K562 (cell line): Measurements from ENCODE around the gene GRIN2A. TPM values are rescaled to one million over a fixed set of nuclear protein-coding genes. Genes with fewer than 3 reads are reported as not detected.

Source experiments
- ATAC-seq: fragments of 200-7000 bp; cut with Tn5 transposase; 3 replicates; pipeline ENCODE4 v1.9.1; 2020; ENCODE audit warnings: moderate library complexity
- BruUV-seq: library from RNA; stranded (reverse); fragments of 400-500 nt; replicated peaks from 2 replicates; lab custom pipeline; 2021; lab: Mats Ljungman, UMichigan
- CTCF ChIA-PET: fragments of 300-600 bp; formaldehyde crosslinking; extraction: SDS; loops from one replicate; lab custom pipeline; 2021; ENCODE audit warnings: low intra/inter-chr PET ratio; lab: Yijun Ruan, JAX
- POLR2A ChIA-PET: fragments of 300-600, 350-650 bp; sonication (Branson Sonifier 250); formaldehyde crosslinking; extraction: SDS; loops from one replicate; lab custom pipeline; 2021; ENCODE audit warnings: antibody characterized with exemption, inconsistent platforms; lab: Yijun Ruan, JAX
- DNase-seq, 4 experiments: peaks; one replicate each; pipeline versions ENCODE4 v3.0.0 to v3.0.0-alpha.2; 2011 to 2018; ENCODE audit warnings: low spot score in 3 of 4, mixed read lengths in 3 of 4; ENCODE audit errors: extremely low read depth in 1 of 4
- FAIRE-seq: peaks from 2 replicates; lab custom pipeline; 2011; peaks lifted over from hg19 to GRCh38; lab: Jason Lieb, UNC
- H2AFZ ChIP-seq: 2 replicates; pipeline ENCODE4 v1.6.0; 2011; ENCODE audit warnings: low read depth, low read length, control low read depth, inconsistent platforms
- H3K27ac ChIP-seq: fragments of 200-600 bp; 3 replicates; pipeline ENCODE4 v1.8.0; 2011; ENCODE audit warnings: low read depth, mild to moderate bottlenecking, control low read depth, inconsistent platforms, low read length, moderate library complexity, mixed read lengths; ENCODE audit errors: extremely low read depth
- H3K27me3 ChIP-seq, 2 experiments: fragments of 300-600 bp in 1 of 2; 2 replicates in 1 of 2; 3 replicates in 1 of 2; pipeline versions ENCODE4 v1.6.0 to v1.8.0; 2011; ENCODE audit warnings: inconsistent platforms in 2 of 2, low read length in 2 of 2, mild to moderate bottlenecking in 1 of 2, mixed read lengths in 1 of 2, moderate library complexity in 1 of 2; ENCODE audit not compliant: control insufficient read depth in 2 of 2, insufficient read depth in 2 of 2
- H3K36me3 ChIP-seq: fragments of 300-600 bp; 3 replicates; pipeline ENCODE4 v1.8.0; 2011; ENCODE audit warnings: mild to moderate bottlenecking, low read length, inconsistent platforms; ENCODE audit not compliant: control insufficient read depth, insufficient read depth
- H3K4me1 ChIP-seq, 2 experiments: fragments of 200-600 bp in 1 of 2; replicated peaks in 1 of 2; 2 replicates in 1 of 2; 3 replicates in 1 of 2; pipeline versions ENCODE4 v1.5.1 to v1.8.0; 2011; ENCODE audit warnings: inconsistent platforms in 2 of 2, low read length in 2 of 2, mild to moderate bottlenecking in 1 of 2, mixed read lengths in 1 of 2, moderate library complexity in 1 of 2; ENCODE audit not compliant: control insufficient read depth in 2 of 2, insufficient read depth in 2 of 2
- H3K4me2 ChIP-seq: 2 replicates; pipeline ENCODE4 v1.6.1; 2011; ENCODE audit warnings: low read length, control low read depth, inconsistent platforms, mixed read lengths; ENCODE audit not compliant: insufficient read depth
- H3K4me3 ChIP-seq: fragments of 200-600 bp; sonication (generic), shearing (Covaris generic); 2 replicates; pipeline ENCODE4 v1.5.1; 2016; ENCODE audit warnings: control low read depth, inconsistent platforms
- H3K79me2 ChIP-seq: fragments of 200-600 bp; 3 replicates; pipeline ENCODE4 v1.8.0; 2011; ENCODE audit warnings: low read length, inconsistent platforms; ENCODE audit not compliant: control insufficient read depth, insufficient read depth
- H3K9ac ChIP-seq, 2 experiments: 2 replicates each; pipeline versions ENCODE4 v1.6.0 to v1.6.1; 2011; ENCODE audit warnings: low read depth in 2 of 2, low read length in 2 of 2, control low read depth in 1 of 2, inconsistent platforms in 1 of 2, mild to moderate bottlenecking in 1 of 2, mixed read lengths in 1 of 2; ENCODE audit not compliant: insufficient read depth in 1 of 2
- H3K9me1 ChIP-seq: one replicate; pipeline ENCODE4 v1.6.0; 2011; ENCODE audit warnings: inconsistent platforms, mild to moderate bottlenecking, low read length, moderate library complexity; ENCODE audit not compliant: control insufficient read depth, insufficient read depth
- H3K9me3 ChIP-seq: replicated peaks from 2 replicates; pipeline ENCODE4 v1.5.1; 2011; ENCODE audit warnings: low read depth, low read length, inconsistent platforms; ENCODE audit not compliant: control insufficient read depth, insufficient read depth
- H4K20me1 ChIP-seq: replicated peaks from 2 replicates; pipeline ENCODE4 v1.6.1; 2011; ENCODE audit warnings: low read length, inconsistent platforms, mixed read lengths; ENCODE audit not compliant: control insufficient read depth, insufficient read depth
- REST ChIP-seq, 2 experiments: fragments of 450-650 bp; formaldehyde crosslinking in 1 of 2; IDR thresholded peaks; 2 replicates each; pipeline versions ENCODE4 v1.4.0 to v1.6.1; 2014 to 2020; ENCODE audit warnings: mild to moderate bottlenecking in 2 of 2, borderline replicate concordance in 1 of 2, low read depth in 1 of 2
- WGBS: fragments of 100-300 bp; shearing (Covaris generic); methylation state at CpG from one replicate; pipeline ENCODE4 v1.1.6; 2016; ENCODE audit warnings: low coverage, mixed read lengths; ENCODE audit not compliant: insufficient coverage; ENCODE audit errors: missing lambda C conversion rate; 5-methylcytosine and 5-hydroxymethylcytosine counted together
- in situ Hi-C: fragments of 300-500 bp; cut with MboI; formaldehyde crosslinking; loops from 4 replicates; pipeline ENCODE4 v1.15.0; 2018; ENCODE audit warnings: inconsistent platforms, mixed read lengths
- intact Hi-C: fragments of 100-400 bp; cut with micrococcal nuclease; formaldehyde crosslinking; loops from 2 replicates; pipeline ENCODE4 v1.14.2; 2022
- polyA plus RNA-seq, 8 experiments: library from polyadenylated mRNA; depleted of rRNA in 4 of 8; stranded (reverse) in 5 of 8; unstranded in 3 of 8; fragments of >200 nt; fragmentation: Nextera tagmentation in 2 of 8; fragmentation: Illumina TruSeq in 1 of 8; extraction: Ambion mirVana in 2 of 8; extraction: Trizol in 1 of 8; gene quantifications; 2 replicates each; pipeline versions ENCODE4 v1.2.1 to v1.2.3, GENCODE V29; 2011 to 2014; ENCODE audit warnings: inconsistent platforms in 1 of 8, missing spikeins in 1 of 8
- total RNA-seq, 7 experiments: library from RNA; depleted of rRNA in 6 of 7; stranded (reverse); fragments of >200 nt in 6 of 7; fragmentation: Illumina TruSeq in 2 of 7; extraction: Trizol in 2 of 7; gene quantifications; 2 replicates each; pipeline versions ENCODE4 v1.2.1 to v1.2.3, GENCODE V29; 2011 to 2021; ENCODE audit warnings: low replicate concordance in 1 of 7

The GRIN2A gene
- total and polyA plus RNA-seq, 9 of the 15 experiments (the other 6 are each of a cell fraction or from before 2014, with no cell fraction given): not detected

- CTCF ChIA-PET: no interaction called here
- no TSS peak for BruUV-seq
- 0% methylated on average over 3 of the region's 7 CpGs for WGBS
Observed at GRCh38 chr16:10113248-10113647, 69.0 kb downstream of the GRIN2A start.

More at GRCh38 chr16:10113248-10113647, 69.0 kb downstream of the GRIN2A start:
- H3K4me3 ChIP-seq: no peak overlapping the region
- DNase-seq (no peak), FAIRE-seq (no peak), ATAC-seq (no peak)
- peaks cover 0 to 17% of the 10 kb centered on the region in 2 experiments; a peak in 2 of 5 replicates for H3K27me3 ChIP-seq
- in situ Hi-C loops (no loop called here), intact Hi-C loops (no loop called here)
- no peak overlapping the region for H2AFZ ChIP-seq
- H3K4me1 ChIP-seq: peaks cover 0 to 3% of the 10 kb centered on the region in 2 experiments; a peak in 1 of 5 replicates
- no peak overlapping the region for H3K9ac ChIP-seq
- H3K4me2 ChIP-seq: no peak overlapping the region
- H3K79me2 ChIP-seq: no peaks in the 10 kb centered on the region
- H3K9me1 ChIP-seq: no peaks in the 10 kb centered on the region
- H3K27ac ChIP-seq: no peak overlapping the region
- H3K36me3 ChIP-seq: no peaks in the 10 kb centered on the region
- TF ChIP-seq REST (IDR thresholded peaks at IDR 0.05; ENCODE audit: borderline replicate concordance) (no peak), REST (CRISPR knock-in tag; IDR thresholded peaks at IDR 0.05; ENCODE audit: low read depth) (no peak)
- no peaks in the 10 kb centered on the region for H3K9me3 ChIP-seq
- POLR2A ChIA-PET: no interaction called here
- no peaks in the 10 kb centered on the region for H4K20me1 ChIP-seq
